HG02981 (cell line): ENCODE data around the gene NHP2.

Experiments used
- ATAC-seq: cut with Tn5 transposase; IDR thresholded peaks from one replicate; pipeline ENCODE4 v1.9.1; 2021; ENCODE audit warnings: mild to moderate bottlenecking, moderate library complexity; ENCODE audit not compliant: unreplicated experiment

Gene NHP2

GRCh38 chr5:178176791-178177190 lies 23.1 kb upstream of the NHP2 start:
- no peak for ATAC-seq

GRCh38 chr5:178174456-178174855 lies 20.8 kb upstream of the NHP2 start:
- ATAC-seq: no peak

- no peak for ATAC-seq
Observed at GRCh38 chr5:178170455-178170854, 16.8 kb upstream of the NHP2 start.

- no peak for ATAC-seq
Observed at GRCh38 chr5:178165581-178165980, 11.9 kb upstream of the NHP2 start.

- ATAC-seq: peak; percentile 95
Observed at GRCh38 chr5:178163772-178164735, 10.4 kb upstream of the NHP2 start.

GRCh38 chr5:178162481-178162880 lies 8.8 kb upstream of the NHP2 start:
- no peak for ATAC-seq

- no peak for ATAC-seq
Observed at GRCh38 chr5:178160176-178160575, 6.5 kb upstream of the NHP2 start.

GRCh38 chr5:178155065-178155464 lies 1.4 kb upstream of the NHP2 start:
- no peak for ATAC-seq

- no peak for ATAC-seq
Observed at GRCh38 chr5:178152491-178153444, 917 bp downstream of the NHP2 start.

- no peak for ATAC-seq
Observed at GRCh38 chr5:178150977-178151734, 2.5 kb downstream of the NHP2 start.

- no peak for ATAC-seq
Observed at GRCh38 chr5:178149199-178149932, 4.3 kb downstream of the NHP2 start.

- ATAC-seq: no peak
Observed at GRCh38 chr5:178147406-178147805, 6.3 kb downstream of the NHP2 start.

- peak; percentile 74 for ATAC-seq
Observed at GRCh38 chr5:178145965-178146820, 7.5 kb downstream of the NHP2 start.

- ATAC-seq: no peak
Observed at GRCh38 chr5:178143901-178144300, 9.8 kb downstream of the NHP2 start.

- ATAC-seq: no peak
Observed at GRCh38 chr5:178143246-178143645, 10.4 kb downstream of the NHP2 start.

GRCh38 chr5:178142642-178143041 lies 11.0 kb downstream of the NHP2 start:
- no peak for ATAC-seq

GRCh38 chr5:178141550-178141949 lies 12.1 kb downstream of the NHP2 start:
- no peak for ATAC-seq

GRCh38 chr5:178137991-178138390 lies 15.7 kb downstream of the NHP2 start:
- no peak for ATAC-seq

GRCh38 chr5:178136990-178137389 lies 16.7 kb downstream of the NHP2 start:
- no peak for ATAC-seq
